CD14-positive monocyte (primary cell): Measurements from ENCODE around the gene EMILIN3. TPM values are rescaled to one million over a fixed set of nuclear protein-coding genes. Genes with fewer than 3 reads are reported as not detected.
A peak's percentile ranks its signal among the peaks of the same experiment; 100 is the strongest.

Experiments
- DNase-seq, 3 donors: peaks; one replicate each; pipeline ENCODE4 v3.0.0-alpha.2; 2011 to 2022
- H2AFZ ChIP-seq: 2 replicates; pipeline ENCODE4 v1.6.0; 2012; ENCODE audit warnings: mild to moderate bottlenecking, low read depth, low read length, inconsistent platforms; ENCODE audit not compliant: insufficient read depth, poor library complexity, severe bottlenecking
- H3K27ac ChIP-seq, 2 donors: 1 replicate in 1 of 2; 2 replicates in 1 of 2; pipeline ENCODE4 v1.5.1; 2012 to 2013; ENCODE audit warnings: low read length in 2 of 2, control low read depth in 1 of 2, inconsistent platforms in 1 of 2, low read depth in 1 of 2, mild to moderate bottlenecking in 1 of 2
- H3K27me3 ChIP-seq, 2 donors: one replicate each; pipeline versions ENCODE4 v1.6.0 to v1.6.1; 2011 to 2013; ENCODE audit warnings: low read length in 2 of 2; ENCODE audit not compliant: control insufficient read depth in 2 of 2, insufficient read depth in 2 of 2
- H3K36me3 ChIP-seq, 2 donors: replicated peaks in 1 of 2; 1 replicate in 1 of 2; 2 replicates in 1 of 2; pipeline versions ENCODE4 v1.5.1 to v1.6.1; 2012 to 2013; ENCODE audit warnings: low read length in 2 of 2, control low read depth in 1 of 2, inconsistent platforms in 1 of 2, mild to moderate bottlenecking in 1 of 2; ENCODE audit not compliant: insufficient read depth in 2 of 2, control insufficient read depth in 1 of 2
- H3K4me1 ChIP-seq, 2 donors: 1 replicate in 1 of 2; 2 replicates in 1 of 2; pipeline versions ENCODE4 v1.5.1 to v1.6.1; 2012 to 2013; ENCODE audit warnings: low read length in 2 of 2, control low read depth in 1 of 2, inconsistent platforms in 1 of 2, mild to moderate bottlenecking in 1 of 2, moderate library complexity in 1 of 2; ENCODE audit not compliant: insufficient read depth in 2 of 2, control insufficient read depth in 1 of 2
- H3K4me2 ChIP-seq: replicated peaks from 2 replicates; pipeline ENCODE3; 2012; ENCODE audit warnings: low read length, moderate library complexity, mild to moderate bottlenecking; ENCODE audit not compliant: poor library complexity, severe bottlenecking; ENCODE audit errors: extremely low read depth
- H3K4me3 ChIP-seq, 3 experiments: fragments of 200-600 bp in 1 of 3; sonication (generic) in 1 of 3; replicated peaks in 1 of 3; 1 replicate in 2 of 3; 2 replicates in 1 of 3; pipeline ENCODE4 v1.5.1; 2011 to 2013; ENCODE audit warnings: low read length in 3 of 3, mild to moderate bottlenecking in 3 of 3, control low read depth in 2 of 3, low read depth in 2 of 3, inconsistent platforms in 1 of 3, moderate library complexity in 1 of 3
- H3K79me2 ChIP-seq: 2 replicates; pipeline ENCODE4 v1.6.0; 2012; ENCODE audit warnings: mild to moderate bottlenecking, control low read depth, inconsistent platforms, low read length, moderate library complexity; ENCODE audit not compliant: insufficient read depth
- H3K9ac ChIP-seq: 2 replicates; pipeline ENCODE4 v1.6.0; 2017; ENCODE audit warnings: low read length, mild to moderate bottlenecking; ENCODE audit not compliant: insufficient read depth, poor library complexity, severe bottlenecking
- H3K9me3 ChIP-seq, 2 donors: replicated peaks in 1 of 2; 1 replicate in 1 of 2; 2 replicates in 1 of 2; pipeline versions ENCODE4 v1.5.1 to v1.6.1; 2012 to 2013; ENCODE audit warnings: low read length in 2 of 2, control low read depth in 1 of 2; ENCODE audit not compliant: control insufficient read depth in 1 of 2, insufficient read depth in 1 of 2
- H4K20me1 ChIP-seq: 2 replicates; pipeline ENCODE4 v1.6.0; 2012; ENCODE audit warnings: mild to moderate bottlenecking, low read length, control low read depth, moderate library complexity; ENCODE audit not compliant: insufficient read depth
- H3K27ac Mint-ChIP-seq, 7 donors: one replicate each; pipeline ENCODE4 v1.8.0; 2020; ENCODE audit warnings: mild to moderate bottlenecking in 7 of 7, mixed read lengths in 7 of 7, moderate library complexity in 6 of 7, inconsistent platforms in 2 of 7
- H3K27me3 Mint-ChIP-seq, 3 donors: one replicate each; pipeline ENCODE4 v1.8.0; 2021 to 2022; ENCODE audit warnings: low read depth in 3 of 3, mild to moderate bottlenecking in 3 of 3, mixed read lengths in 3 of 3, moderate library complexity in 3 of 3, inconsistent platforms in 1 of 3
- H3K36me3 Mint-ChIP-seq, 2 donors: one replicate each; pipeline ENCODE4 v1.8.0; 2020; ENCODE audit warnings: mixed read lengths in 2 of 2, inconsistent platforms in 1 of 2, mild to moderate bottlenecking in 1 of 2
- H3K4me1 Mint-ChIP-seq: one replicate; pipeline ENCODE4 v1.8.0; 2020; ENCODE audit warnings: mild to moderate bottlenecking, mixed read lengths
- H3K4me3 Mint-ChIP-seq, 2 donors: one replicate each; pipeline ENCODE4 v1.8.0; 2020; ENCODE audit warnings: mild to moderate bottlenecking in 2 of 2, mixed read lengths in 2 of 2, moderate library complexity in 1 of 2
- H3K9me3 Mint-ChIP-seq, 7 donors: one replicate each; pipeline ENCODE4 v1.8.0; 2020 to 2022; ENCODE audit warnings: mixed read lengths in 7 of 7, mild to moderate bottlenecking in 6 of 7, moderate library complexity in 6 of 7, inconsistent platforms in 2 of 7
- CTCF ChIP-seq: fragments of 200-600 bp; IDR thresholded peaks from one replicate; pipeline ENCODE4 v1.8.0; 2022; ENCODE audit warnings: antibody characterized with exemption, mild to moderate bottlenecking
- WGBS: methylation state at CpG from one replicate; pipeline ENCODE4 v1.1.5; 2013; ENCODE audit warnings: missing lambda C conversion rate; ENCODE audit not compliant: insufficient coverage; 5-methylcytosine and 5-hydroxymethylcytosine counted together
- intact Hi-C, 2 donors: fragments of 100-400 bp; cut with micrococcal nuclease; formaldehyde crosslinking; loops; one replicate each; pipeline versions ENCODE4 v1.15.0 to v1.15.1; 2023
- polyA plus RNA-seq, 3 donors: library from polyadenylated mRNA; depleted of rRNA in 1 of 3; unstranded in 2 of 3; stranded (reverse) in 1 of 3; fragments of 300-500 nt in 2 of 3; fragments of >200 nt in 1 of 3; fragmentation: Illumina TruSeq in 2 of 3; gene quantifications; 1 replicate in 2 of 3; 2 replicates in 1 of 3; pipeline ENCODE4 v1.2.3, GENCODE V29; 2012 to 2021

EMILIN3 gene
- polyA plus RNA-seq, 3 donors = not detected

GRCh38 chr20:41367393-41367695 lies 726 bp upstream of the EMILIN3 start:
- intact Hi-C loops = no loop called here
- H2AFZ ChIP-seq = no peak overlapping the region
- H3K27me3 Mint-ChIP-seq = peaks cover 35 to 67% (median 43%) of the 10 kb centered on the region in 3 donors
- no peaks in the 10 kb centered on the region for H3K36me3 ChIP-seq
- H3K4me3 Mint-ChIP-seq = peak overlapping the region in 1 of 2 donors; percentile 76
- peaks cover 11 to 16% of the 10 kb centered on the region in 2 donors for H3K9me3 ChIP-seq
- no peaks in the 10 kb centered on the region for H4K20me1 ChIP-seq
- H3K27ac Mint-ChIP-seq = no peak overlapping the region
- no peaks in the 10 kb centered on the region for H3K36me3 Mint-ChIP-seq
- no peak overlapping the region for H3K4me3 ChIP-seq
- no peaks in the 10 kb centered on the region for H3K79me2 ChIP-seq
- no peak overlapping the region for H3K27ac ChIP-seq
- TF ChIP-seq CTCF = no peak
- H3K4me2 ChIP-seq = no peak overlapping the region
- no peak overlapping the region for H3K9ac ChIP-seq
- H3K27me3 ChIP-seq = peaks cover 17 to 37% of the 10 kb centered on the region in 2 donors
- H3K4me1 Mint-ChIP-seq = peaks cover 4% of the 10 kb centered on the region
- peaks cover 4 to 26% (median 19%) of the 10 kb centered on the region in 7 donors for H3K9me3 Mint-ChIP-seq
- no peaks in the 10 kb centered on the region for H3K4me1 ChIP-seq
- WGBS = 49% methylated on average over 13 of the region's 13 CpGs
- DNase-seq = no peak

DNA sequence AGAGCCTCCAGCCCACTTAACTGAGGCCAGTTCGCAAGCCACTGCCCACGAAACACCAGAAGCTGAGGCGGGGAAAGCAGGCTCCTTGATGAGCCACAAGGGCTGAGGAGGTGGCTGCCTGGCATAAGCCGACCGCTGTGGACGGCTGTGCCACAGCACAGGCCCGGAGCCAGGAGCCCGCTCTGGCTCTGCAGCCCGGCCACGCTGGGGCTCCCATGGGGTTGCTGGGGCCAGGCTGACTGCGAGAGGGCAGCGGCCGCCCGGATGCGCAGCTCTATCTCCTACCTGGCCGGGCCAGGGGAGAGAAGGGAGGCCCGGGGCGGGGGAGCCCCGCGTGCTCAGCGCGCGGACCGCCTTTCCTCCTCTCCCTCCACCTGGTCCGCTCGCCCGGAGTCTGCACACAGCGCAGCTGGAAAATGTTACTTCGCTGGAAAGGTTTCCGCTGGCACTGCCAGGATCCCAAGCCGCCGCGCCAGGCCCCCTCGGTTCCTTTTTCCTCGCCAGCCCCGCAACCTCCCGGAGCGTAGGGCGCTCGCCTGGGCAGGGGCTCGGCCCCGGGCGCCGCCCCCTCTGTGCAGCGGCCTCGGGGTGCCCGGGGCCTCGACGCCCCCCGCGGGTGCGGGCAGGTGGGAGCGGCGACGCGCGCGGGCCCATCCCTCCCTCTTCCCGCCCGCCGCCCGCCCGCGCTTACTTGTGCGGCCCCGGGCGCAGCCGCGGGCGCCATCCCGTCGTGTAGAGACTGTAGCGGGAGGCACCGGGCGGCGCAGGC lies 657 bp downstream of the EMILIN3 start:
- Histone ChIP-seq H3K36me3 (no peaks in the 10 kb centered on the region), H3K79me2 (no peaks in the 10 kb centered on the region), H3K4me1 (no peaks in the 10 kb centered on the region), H3K27me3 (peaks cover 17 to 37% of the 10 kb centered on the region in 2 donors), H3K9me3 (peaks cover 1 to 2% of the 10 kb centered on the region in 2 donors), H3K4me2 (no peak overlapping the region), H3K4me3 (no peak overlapping the region), H4K20me1 (no peaks in the 10 kb centered on the region), H2AFZ (no peak overlapping the region), H3K9ac (no peak overlapping the region), H3K27ac (no peak overlapping the region)
- Mint-ChIP-seq H3K9me3 (peaks cover under 1 to 13% (median 6%) of the 10 kb centered on the region in 7 donors), H3K36me3 (no peaks in the 10 kb centered on the region), H3K4me3 (peak overlapping the region in 1 of 2 donors; percentile 75), H3K27me3 (peaks cover 37 to 64% (median 43%) of the 10 kb centered on the region in 3 donors), H3K4me1 (peaks cover 4% of the 10 kb centered on the region), H3K27ac (no peak overlapping the region)
- intact Hi-C loops = no loop called here
- 5% methylated on average over 73 of the region's 76 CpGs for WGBS
- TF ChIP-seq CTCF = no peak
- no peak for DNase-seq
